Activated CD4-positive, alpha-beta memory T cell treated with anti-CD3 and anti-CD28 coated beads, Interleukin-2, amount 10 ng/mL, durations not matched to agents 7 days and 5 days (primary cell): Measurements from ENCODE around the gene FAM222A. TPM values are rescaled to one million over a fixed set of nuclear protein-coding genes. Genes with fewer than 3 reads are reported as not detected.

ENCODE experiments used
- CTCF ChIA-PET: fragments of 350-600 bp; sonication (Branson Sonifier 250); formaldehyde crosslinking; loops from one replicate; lab custom pipeline; 2021; ENCODE audit warnings: antibody characterized with exemption, inconsistent platforms; lab: Charles Lee
- POLR2A ChIA-PET: fragments of 350-600 bp; sonication (Branson Sonifier 250); formaldehyde crosslinking; loops from one replicate; lab custom pipeline; 2021; ENCODE audit warnings: antibody characterized with exemption; lab: Charles Lee
- DNase-seq: peaks from one replicate; pipeline ENCODE4 v3.0.0-alpha.2; 2020
- H3K27ac Mint-ChIP-seq: one replicate; pipeline ENCODE4 v1.8.0; 2021; ENCODE audit warnings: mild to moderate bottlenecking, mixed read lengths
- H3K27me3 Mint-ChIP-seq: one replicate; pipeline ENCODE4 v1.8.0; 2021; ENCODE audit warnings: mixed read lengths
- H3K36me3 Mint-ChIP-seq: one replicate; pipeline ENCODE4 v1.8.0; 2021; ENCODE audit warnings: low read depth, mixed read lengths
- H3K4me1 Mint-ChIP-seq: one replicate; pipeline ENCODE4 v1.8.0; 2021; ENCODE audit warnings: mixed read lengths
- H3K4me3 Mint-ChIP-seq: one replicate; pipeline ENCODE4 v1.8.0; 2021; ENCODE audit warnings: mild to moderate bottlenecking, mixed read lengths
- H3K9me3 Mint-ChIP-seq: one replicate; pipeline ENCODE4 v1.8.0; 2021; ENCODE audit warnings: mixed read lengths
- total RNA-seq, 2 experiments: library from RNA; stranded (reverse); gene quantifications; one replicate each; pipeline ENCODE4 v1.2.3, GENCODE V29; 2021

FAM222A gene
- total RNA-seq, 2 experiments from 2014 or later = 0.28 to 0.43 TPM

DNA sequence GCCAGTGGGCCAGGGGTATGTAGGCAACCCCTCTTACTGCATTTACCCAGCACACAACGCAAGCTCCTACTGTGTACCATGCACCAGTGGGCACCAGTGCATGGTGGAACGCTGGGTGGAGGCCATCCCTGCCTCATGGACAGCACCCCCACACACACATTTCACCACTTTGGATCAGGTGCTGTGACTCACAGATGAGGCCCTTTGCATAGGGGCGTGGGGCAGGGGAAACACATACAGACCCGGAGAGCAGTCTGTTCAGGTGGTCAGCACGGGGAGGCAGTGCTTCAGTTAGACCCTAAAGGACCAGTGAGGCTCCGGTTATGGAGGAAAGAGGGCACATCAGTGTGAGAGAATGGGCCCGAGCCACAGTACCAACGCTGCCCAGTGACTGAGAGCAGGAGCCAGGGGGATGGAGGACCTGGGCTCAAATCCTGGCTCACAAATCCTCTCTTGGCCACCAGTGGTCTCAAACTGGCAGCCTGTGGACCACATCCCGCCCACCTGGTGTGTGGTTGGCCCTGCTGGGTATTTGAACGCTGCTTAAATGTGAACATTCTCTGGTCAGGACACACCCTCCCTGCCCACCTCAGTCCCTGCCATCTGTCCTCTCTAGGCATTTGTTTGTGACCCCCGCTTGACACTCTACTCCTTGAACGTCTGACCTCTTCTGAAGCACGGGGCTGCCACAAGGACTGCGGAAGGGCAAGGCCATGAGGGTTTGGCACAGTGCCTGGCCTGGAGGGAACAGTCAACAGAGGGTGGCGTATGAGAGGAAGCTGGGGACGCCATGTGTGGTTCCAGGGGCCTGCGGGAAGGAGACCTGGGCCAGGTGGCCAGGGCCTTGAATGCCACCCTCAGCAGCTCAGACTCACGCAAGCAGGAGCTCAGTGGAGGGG, 46.7 kb downstream of the FAM222A start:
- Mint-ChIP-seq H3K4me3 (no peak overlapping the region), H3K9me3 (peaks cover 20% of the 10 kb centered on the region), H3K4me1 (peaks cover 12% of the 10 kb centered on the region), H3K36me3 (peaks cover 4% of the 10 kb centered on the region), H3K27me3 (peaks cover 15% of the 10 kb centered on the region), H3K27ac (no peak overlapping the region)
- DNase-seq = no peak
- ChIA-PET POLR2A (no interaction called here), CTCF (no interaction called here)

DNA sequence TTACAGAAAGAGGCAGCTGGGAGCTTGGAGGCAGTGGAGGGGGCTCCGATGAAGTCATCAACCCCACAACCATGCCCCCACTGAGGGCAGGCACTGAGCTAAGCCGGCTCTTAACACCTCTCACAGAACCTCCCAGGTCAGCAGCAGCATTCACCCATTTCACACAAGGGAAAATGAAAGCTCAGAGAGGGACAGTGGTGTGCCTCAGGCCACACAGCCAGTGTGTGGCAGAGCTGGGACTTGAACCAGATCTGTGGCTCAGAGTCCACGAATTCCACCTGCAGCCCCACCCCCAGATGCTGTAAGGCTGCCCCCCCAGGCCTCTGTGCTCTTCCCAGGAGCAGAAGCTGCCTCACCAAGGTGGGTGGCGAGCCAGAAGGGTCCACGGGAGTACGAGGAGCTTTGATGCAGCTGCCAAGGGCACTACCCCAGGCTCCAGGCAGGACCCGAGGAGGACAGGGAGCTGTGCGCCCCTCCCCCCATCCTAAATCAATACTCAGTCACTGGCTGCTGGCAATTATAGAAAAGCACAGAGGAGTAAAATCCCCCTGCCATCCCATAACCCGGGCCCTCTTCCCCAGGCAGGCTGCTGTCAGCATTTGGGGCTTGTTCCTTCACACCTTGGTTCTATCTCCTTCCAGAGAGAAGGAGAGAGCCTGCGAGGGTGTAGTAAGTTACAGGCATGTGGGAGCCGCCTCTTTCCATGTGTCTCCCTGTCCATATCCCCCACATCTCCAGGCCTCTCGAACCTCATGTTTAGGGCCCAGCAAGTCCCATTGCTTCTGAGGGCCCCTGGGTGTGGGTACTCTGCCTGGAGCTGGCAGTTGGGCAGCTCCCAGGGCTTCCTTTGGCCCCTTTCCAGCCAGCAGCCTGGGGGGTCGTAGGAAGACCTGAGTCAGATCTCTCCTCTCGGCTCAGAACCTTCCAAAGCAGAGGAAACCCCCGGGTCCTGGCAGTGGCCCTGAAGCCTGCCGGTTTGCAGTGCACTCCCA, 47.6 kb downstream of the FAM222A start:
- Mint-ChIP-seq H3K27me3 (peaks cover 13% of the 10 kb centered on the region), H3K36me3 (peaks cover 4% of the 10 kb centered on the region), H3K4me3 (no peak overlapping the region), H3K4me1 (peaks cover 12% of the 10 kb centered on the region), H3K27ac (no peak overlapping the region), H3K9me3 (peaks cover 17% of the 10 kb centered on the region)
- ChIA-PET POLR2A (no interaction called here), CTCF (no interaction called here)
- DNase-seq = no peak

DNA sequence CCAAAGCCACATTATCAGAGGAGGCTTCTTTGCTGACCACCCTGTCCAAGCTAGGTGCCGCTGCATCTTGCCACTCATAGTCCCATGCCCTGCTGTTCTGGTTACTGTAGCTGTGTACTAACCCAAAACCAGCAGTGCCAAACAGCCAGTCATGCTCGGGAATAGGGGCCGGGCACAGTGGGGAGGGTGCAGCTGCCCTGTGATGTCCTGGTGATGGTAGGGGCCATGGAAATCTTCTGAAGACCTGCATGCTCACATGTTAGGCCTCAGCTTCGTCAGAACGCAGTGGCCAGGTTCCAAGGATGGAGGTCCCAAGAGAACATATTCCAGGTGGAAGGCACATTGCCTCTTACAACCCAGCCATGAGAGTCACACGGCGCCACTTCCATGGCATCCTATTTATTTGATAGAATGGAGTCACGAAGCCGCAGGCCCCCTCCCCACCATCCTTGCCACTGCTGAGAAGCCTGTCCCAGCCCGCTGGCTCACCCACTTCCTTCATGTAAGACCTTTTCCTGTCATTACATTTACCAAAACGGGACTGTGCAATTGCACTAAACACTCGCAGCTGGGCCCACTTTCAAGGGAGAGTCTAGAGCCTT, 48.5 kb downstream of the FAM222A start:
- no peak for DNase-seq
- ChIA-PET CTCF (no interaction called here), POLR2A (no interaction called here)
- H3K4me1 Mint-ChIP-seq = peaks cover 12% of the 10 kb centered on the region
- H3K36me3 Mint-ChIP-seq = no peaks in the 10 kb centered on the region
- peaks cover 11% of the 10 kb centered on the region for H3K9me3 Mint-ChIP-seq
- H3K27ac Mint-ChIP-seq = no peak overlapping the region
- H3K4me3 Mint-ChIP-seq = no peak overlapping the region
- H3K27me3 Mint-ChIP-seq = peaks cover 8% of the 10 kb centered on the region

DNA sequence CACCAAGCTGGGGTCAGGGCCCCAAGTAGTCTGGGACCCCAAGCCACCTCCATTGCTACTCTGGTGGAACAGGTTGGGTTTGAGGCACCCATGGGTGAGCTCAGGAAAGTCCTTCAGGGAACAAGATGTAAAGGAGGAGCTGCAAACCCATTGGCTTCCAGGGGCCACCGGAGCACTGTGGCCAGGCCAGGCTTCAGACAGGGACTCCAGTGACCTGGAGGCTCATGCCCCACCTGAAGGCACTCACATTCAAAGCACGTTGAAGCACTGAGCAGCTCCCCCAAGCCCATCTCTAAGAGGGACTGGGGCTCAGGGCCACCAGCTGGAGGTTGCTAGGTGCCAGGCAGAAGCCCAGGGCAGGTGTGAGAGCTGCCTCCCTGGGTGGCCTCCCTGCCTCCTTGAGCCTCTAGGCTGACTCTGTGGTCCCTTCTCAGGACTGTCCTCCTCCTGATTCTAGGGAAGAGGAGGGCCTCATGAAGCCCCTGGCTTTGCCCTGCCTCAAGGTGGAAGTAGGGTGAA, 49.1 kb downstream of the FAM222A start:
- POLR2A ChIA-PET = interaction anchor here (1.6 kb wide), 1 partner anchor 14 kb away, joined by 3 read pairs; no protein-coding TSS in a partner anchor
- peaks cover 12% of the 10 kb centered on the region for H3K4me1 Mint-ChIP-seq
- H3K27ac Mint-ChIP-seq = no peak overlapping the region
- no peaks in the 10 kb centered on the region for H3K36me3 Mint-ChIP-seq
- no peak overlapping the region for H3K4me3 Mint-ChIP-seq
- CTCF ChIA-PET = interaction anchor here (0.8 kb wide), 1 partner anchor 165 kb away, joined by 4 read pairs; no protein-coding TSS in a partner anchor
- peaks cover 7% of the 10 kb centered on the region for H3K9me3 Mint-ChIP-seq
- DNase-seq = no peak
- H3K27me3 Mint-ChIP-seq = peaks cover 7% of the 10 kb centered on the region

DNA sequence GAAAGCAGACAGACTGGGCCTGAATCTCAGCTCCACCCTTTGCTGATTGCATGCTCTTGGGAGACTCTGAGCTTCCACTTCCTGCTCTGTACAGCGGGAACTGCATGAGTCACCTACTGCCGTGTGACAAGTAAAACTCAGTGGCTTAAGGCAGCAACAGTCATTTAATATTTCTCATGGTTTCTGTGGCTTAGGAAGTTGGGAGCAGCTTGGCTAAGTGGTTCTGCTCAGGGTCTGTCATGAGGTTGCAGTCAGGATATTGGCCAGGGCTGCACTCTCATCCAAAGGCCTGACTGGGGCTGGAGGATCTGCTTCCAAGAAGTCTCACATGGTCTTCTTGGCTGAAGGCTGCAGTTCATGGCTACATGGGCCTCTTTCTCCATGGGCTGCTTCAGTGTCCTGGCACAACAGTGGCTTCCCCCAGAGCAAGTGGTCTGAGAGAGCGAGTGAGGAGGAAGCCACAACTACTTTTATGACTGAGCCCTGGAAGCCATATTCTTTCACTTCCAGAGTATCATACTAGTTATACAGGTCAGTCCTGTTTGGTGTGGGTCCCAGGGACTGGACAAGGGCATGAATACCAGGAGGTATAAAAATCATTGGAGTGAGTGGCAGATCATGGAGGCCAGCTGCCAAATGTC, 49.7 kb downstream of the FAM222A start:
- Mint-ChIP-seq H3K27ac (no peak overlapping the region), H3K27me3 (peaks cover 6% of the 10 kb centered on the region), H3K9me3 (peaks cover 6% of the 10 kb centered on the region), H3K36me3 (no peaks in the 10 kb centered on the region), H3K4me1 (peaks cover 12% of the 10 kb centered on the region), H3K4me3 (no peak overlapping the region)
- POLR2A ChIA-PET = interaction anchor here (1.6 kb wide), 1 partner anchor 14 kb away, joined by 3 read pairs; no protein-coding TSS in a partner anchor
- CTCF ChIA-PET = interaction anchor here (0.6 to 0.8 kb wide), 2 partner anchors 166 to 376 kb away, joined by 3 to 4 read pairs; no protein-coding TSS in a partner anchor
- DNase-seq = peak; percentile 33

DNA sequence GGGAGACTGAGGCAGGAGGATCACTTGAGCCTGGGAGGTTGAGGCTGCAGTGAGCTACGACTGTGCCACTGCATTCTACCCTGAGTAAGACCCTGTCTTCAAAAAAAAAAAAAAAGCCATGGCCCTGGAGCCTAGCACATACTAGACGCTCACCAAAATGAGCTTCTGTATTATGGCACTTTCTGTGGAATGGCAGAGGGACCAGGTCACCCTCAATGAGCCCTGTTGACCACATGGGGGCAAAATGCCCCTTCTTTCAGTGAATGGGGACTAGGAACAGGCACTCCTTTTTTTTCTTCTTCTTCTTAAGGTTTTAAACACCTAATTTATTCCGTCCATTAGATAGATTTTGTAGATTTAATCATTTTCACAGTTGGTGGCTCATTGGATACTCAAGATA, 50.5 kb downstream of the FAM222A start:
- peaks cover 6% of the 10 kb centered on the region for H3K9me3 Mint-ChIP-seq
- H3K4me1 Mint-ChIP-seq = peaks cover 12% of the 10 kb centered on the region
- ChIA-PET CTCF (interaction anchor here (0.6 kb wide), 2 partner anchors 112 to 377 kb away, joined by 3 read pairs; no protein-coding TSS in a partner anchor), POLR2A (interaction anchor here (1.6 kb wide), 1 partner anchor 13 kb away, joined by 3 read pairs; no protein-coding TSS in a partner anchor)
- no peak overlapping the region for H3K27ac Mint-ChIP-seq
- no peak overlapping the region for H3K4me3 Mint-ChIP-seq
- H3K27me3 Mint-ChIP-seq = peaks cover 6% of the 10 kb centered on the region
- no peaks in the 10 kb centered on the region for H3K36me3 Mint-ChIP-seq
- no peak for DNase-seq

DNA sequence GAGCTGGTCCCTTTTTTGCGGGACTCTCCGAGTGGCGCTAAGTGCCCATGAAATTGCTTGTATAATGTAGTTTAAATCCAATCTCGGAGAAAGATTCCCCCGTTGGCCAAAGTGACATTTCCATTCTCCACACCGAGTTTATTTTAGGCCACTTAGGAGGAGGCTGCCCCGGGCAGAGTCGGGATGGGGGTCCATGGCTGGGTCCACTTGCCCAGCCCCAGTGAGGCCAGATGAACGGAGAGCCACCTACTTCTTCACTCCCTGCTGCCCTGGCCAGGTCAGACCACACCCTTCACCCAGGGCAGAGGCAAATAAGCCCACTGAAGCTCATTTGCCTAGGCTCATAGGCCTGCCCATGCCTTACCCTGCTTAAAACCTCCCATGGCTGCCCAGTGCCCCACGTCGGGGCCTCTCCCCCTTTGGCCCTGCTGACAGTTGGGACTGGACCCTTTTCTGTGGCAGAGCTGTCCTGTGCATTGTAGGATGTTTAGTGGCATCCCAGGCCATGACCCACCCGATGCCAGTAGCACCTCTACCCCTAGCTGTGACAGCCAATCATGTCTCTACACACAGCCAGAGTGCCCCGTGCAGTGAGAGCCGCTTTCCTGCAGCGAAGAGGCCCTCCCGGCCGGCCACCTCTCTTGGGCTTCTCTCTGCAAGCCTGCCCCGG, 51.3 kb downstream of the FAM222A start:
- Mint-ChIP-seq H3K27me3 (peaks cover 6% of the 10 kb centered on the region), H3K9me3 (peaks cover 6% of the 10 kb centered on the region), H3K4me1 (peaks cover 12% of the 10 kb centered on the region), H3K36me3 (no peaks in the 10 kb centered on the region), H3K4me3 (no peak overlapping the region), H3K27ac (no peak overlapping the region)
- POLR2A ChIA-PET = no interaction called here
- CTCF ChIA-PET = interaction anchor here (0.5 kb wide), 1 partner anchor 249 kb away, joined by 3 read pairs; no protein-coding TSS in a partner anchor
- no peak for DNase-seq

DNA sequence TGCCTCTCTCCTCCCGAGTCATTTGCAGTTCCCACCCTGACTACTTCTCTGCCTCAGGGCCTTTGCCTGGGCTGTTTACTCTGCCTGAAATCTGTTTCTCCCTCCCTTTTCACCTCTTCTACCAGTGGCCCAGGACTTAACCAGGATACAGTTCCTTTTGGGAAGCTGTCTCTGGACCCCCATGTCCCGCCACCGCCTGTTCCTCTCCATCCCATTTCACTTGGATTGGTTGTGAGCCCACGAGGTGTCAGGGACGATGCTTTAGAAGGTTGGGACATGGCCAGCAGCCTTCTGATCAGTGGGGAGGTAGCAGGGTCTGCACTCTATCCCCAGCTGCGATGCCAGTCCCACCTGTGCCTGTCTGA, 51.8 kb downstream of the FAM222A start:
- Mint-ChIP-seq H3K36me3 (no peaks in the 10 kb centered on the region), H3K27me3 (peaks cover 6% of the 10 kb centered on the region), H3K9me3 (peaks cover 6% of the 10 kb centered on the region), H3K4me3 (no peak overlapping the region), H3K4me1 (peaks cover 12% of the 10 kb centered on the region), H3K27ac (no peak overlapping the region)
- DNase-seq = no peak
- ChIA-PET CTCF (no interaction called here), POLR2A (no interaction called here)

DNA sequence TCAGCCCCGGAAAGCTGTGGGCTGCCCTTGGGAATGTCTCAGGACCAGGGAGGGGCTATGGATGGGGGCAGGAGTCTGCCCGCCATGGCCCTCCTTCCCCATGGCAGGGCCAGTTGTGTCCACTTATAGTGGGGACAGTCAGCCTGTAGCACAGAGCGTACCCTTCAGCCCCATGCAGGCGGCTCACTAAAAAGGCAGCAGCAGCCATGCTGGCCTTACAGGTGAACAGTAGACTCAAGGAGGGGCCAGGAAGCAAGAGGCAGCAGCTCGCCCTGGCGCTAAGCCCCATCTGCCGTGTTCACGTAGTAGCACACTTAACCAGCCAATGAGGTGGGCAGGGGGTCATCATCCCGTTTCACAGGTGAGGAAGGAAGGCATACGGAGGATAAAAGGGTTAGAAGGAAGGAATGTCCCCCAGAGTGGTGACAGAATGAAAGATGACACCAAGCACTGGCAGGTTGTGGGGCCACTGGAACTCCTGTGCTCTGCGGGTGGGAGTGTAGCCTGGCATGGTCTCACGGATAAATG, 52.7 kb downstream of the FAM222A start:
- Mint-ChIP-seq H3K36me3 (no peaks in the 10 kb centered on the region), H3K27me3 (peaks cover 6% of the 10 kb centered on the region), H3K4me3 (no peak overlapping the region), H3K4me1 (peaks cover 12% of the 10 kb centered on the region), H3K9me3 (peaks cover 6% of the 10 kb centered on the region), H3K27ac (no peak overlapping the region)
- CTCF ChIA-PET = no interaction called here
- POLR2A ChIA-PET = no interaction called here
- no peak for DNase-seq

DNA sequence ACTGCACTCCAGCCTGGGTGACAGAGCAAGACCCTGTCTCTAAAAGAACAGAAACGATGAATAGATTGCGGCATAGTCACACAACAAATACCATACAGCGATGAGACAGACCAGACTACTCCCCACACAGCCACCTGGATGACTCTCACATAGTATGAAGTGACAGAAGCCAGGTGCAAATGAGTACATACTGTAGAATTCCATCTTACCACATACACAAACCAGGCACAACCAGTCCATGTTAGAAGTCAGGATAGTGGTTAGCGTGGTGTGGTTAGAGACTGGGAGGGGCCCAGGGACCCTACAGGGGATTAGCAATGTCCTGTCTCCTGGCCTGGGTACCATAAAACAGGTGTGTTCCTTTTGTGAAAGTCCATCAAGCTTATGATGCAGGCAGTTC, 53.8 kb downstream of the FAM222A start:
- Mint-ChIP-seq H3K36me3 (no peaks in the 10 kb centered on the region), H3K4me3 (no peak overlapping the region), H3K9me3 (peaks cover 6% of the 10 kb centered on the region), H3K27ac (no peak overlapping the region), H3K4me1 (peaks cover 11% of the 10 kb centered on the region), H3K27me3 (peaks cover 6% of the 10 kb centered on the region)
- POLR2A ChIA-PET = no interaction called here
- CTCF ChIA-PET = no interaction called here
- no peak for DNase-seq

DNA sequence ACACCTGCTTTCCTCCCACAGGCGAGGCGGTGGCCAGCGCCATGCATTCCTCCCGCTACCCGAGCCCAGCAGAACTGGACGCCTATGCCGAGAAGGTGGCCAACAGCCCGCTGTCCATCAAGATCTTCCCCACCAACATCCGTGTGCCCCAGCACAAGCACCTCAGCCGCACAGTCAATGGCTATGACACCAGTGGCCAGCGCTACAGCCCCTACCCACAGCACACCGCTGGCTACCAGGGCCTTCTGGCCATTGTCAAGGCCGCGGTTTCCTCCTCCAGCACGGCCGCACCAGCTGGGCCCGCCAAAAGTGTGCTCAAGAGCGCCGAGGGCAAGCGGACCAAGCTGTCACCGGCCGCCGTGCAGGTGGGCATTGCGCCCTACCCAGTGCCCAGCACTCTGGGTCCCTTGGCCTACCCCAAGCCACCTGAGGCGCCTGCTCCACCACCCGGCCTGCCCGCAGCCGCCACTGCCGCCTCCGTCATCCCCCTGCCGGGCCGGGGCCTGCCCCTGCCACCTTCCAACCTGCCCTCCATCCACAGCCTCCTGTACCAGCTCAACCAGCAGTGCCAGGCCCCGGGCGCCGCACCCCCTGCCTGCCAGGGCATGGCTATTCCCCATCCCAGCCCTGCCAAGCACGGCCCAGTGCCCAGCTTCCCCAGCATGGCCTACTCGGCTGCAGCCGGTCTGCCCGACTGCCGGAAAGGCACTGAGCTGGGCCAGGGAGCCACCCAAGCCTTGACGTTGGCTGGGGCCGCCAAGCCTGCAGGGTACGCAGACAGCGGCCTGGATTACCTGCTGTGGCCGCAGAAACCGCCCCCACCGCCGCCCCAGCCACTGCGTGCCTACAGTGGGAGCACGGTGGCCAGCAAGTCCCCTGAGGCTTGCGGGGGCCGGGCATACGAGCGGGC, 54.6 kb downstream of the FAM222A start:
- no peaks in the 10 kb centered on the region for H3K36me3 Mint-ChIP-seq
- DNase-seq = no peak
- H3K27ac Mint-ChIP-seq = no peak overlapping the region
- peaks cover 6% of the 10 kb centered on the region for H3K4me1 Mint-ChIP-seq
- H3K4me3 Mint-ChIP-seq = no peak overlapping the region
- H3K9me3 Mint-ChIP-seq = peaks cover 4% of the 10 kb centered on the region
- peaks cover 10% of the 10 kb centered on the region for H3K27me3 Mint-ChIP-seq
- POLR2A ChIA-PET = no interaction called here
- CTCF ChIA-PET = no interaction called here
